SK-N-MC (cell line): ENCODE data around the gene SHISA6.

ENCODE experiments used
- DNase-seq: peaks from one replicate; pipeline ENCODE4 v3.0.0-alpha.2; 2011; ENCODE audit warnings: low read depth, low spot score
- H3K27ac ChIP-seq: fragments of 200-600 bp; sonication (generic); 2 replicates; pipeline ENCODE4 v1.5.1; 2016; ENCODE audit warnings: mixed run types
- H3K36me3 ChIP-seq: fragments of 200-600 bp; sonication (generic); 2 replicates; pipeline ENCODE4 v1.6.1; 2017; ENCODE audit warnings: antibody characterized with exemption, low read length, mixed read lengths; ENCODE audit not compliant: insufficient read depth
- H3K4me3 ChIP-seq: fragments of 200-600 bp; sonication (generic); 2 replicates; pipeline ENCODE4 v1.5.1; 2016
- H3K9ac ChIP-seq: fragments of 200-600 bp; sonication (generic); 2 replicates; pipeline ENCODE4 v1.8.0; 2017; ENCODE audit warnings: mixed run types, mixed read lengths; ENCODE audit not compliant: insufficient read length
- H3K9me3 ChIP-seq: fragments of 200-600 bp; sonication (generic); 2 replicates; pipeline ENCODE4 v1.6.1; 2017; ENCODE audit warnings: low read depth, mild to moderate bottlenecking, antibody characterized with exemption, low read length, moderate library complexity, mixed read lengths
- EZH2 ChIP-seq: fragments of 200-600 bp; sonication (generic); IDR thresholded peaks from one replicate; pipeline ENCODE4 v1.6.1; 2017; ENCODE audit warnings: antibody characterized with exemption
- FOXP2 ChIP-seq: optimal IDR thresholded peaks from 2 replicates; pipeline ENCODE3; 2011; ENCODE audit warnings: mild to moderate bottlenecking, moderate library complexity; ENCODE audit not compliant: insufficient read depth; ENCODE audit errors: extremely low read length, control extremely low read depth
- POLR2AphosphoS5 ChIP-seq: IDR thresholded peaks from 2 replicates; pipeline ENCODE4 v1.6.1; 2012; ENCODE audit warnings: mild to moderate bottlenecking, low read depth, low read length, borderline replicate concordance

The SHISA6 gene

GRCh38 chr17:11539637-11540036 is 298.6 kb downstream of the SHISA6 start:
- Histone ChIP-seq H3K4me3 (no peak overlapping the region), H3K27ac (no peak overlapping the region), H3K9ac (no peak overlapping the region), H3K9me3 (peaks cover 4% of the 10 kb centered on the region; the same call in 1 of the 2 replicates), H3K36me3 (no peaks in the 10 kb centered on the region)
- TF ChIP-seq POLR2AphosphoS5 (no peak), FOXP2 (no peak), EZH2 (no peak)
- DNase-seq: no peak

GRCh38 chr17:11545002-11545401 is 304.0 kb downstream of the SHISA6 start:
- DNase-seq: peak; percentile 6
- H3K36me3 ChIP-seq: no peaks in the 10 kb centered on the region
- H3K27ac ChIP-seq: peak overlapping the region; percentile 48; the same call in 1 of the 2 replicates
- no peak for TF ChIP-seq POLR2AphosphoS5
- TF ChIP-seq EZH2: no peak
- no peak for TF ChIP-seq FOXP2
- peak overlapping the region; percentile 3; the same call in 1 of the 2 replicates for H3K4me3 ChIP-seq
- no peak overlapping the region for H3K9ac ChIP-seq
- H3K9me3 ChIP-seq: peaks cover 4% of the 10 kb centered on the region; the same call in 1 of the 2 replicates

GRCh38 chr17:11545696-11546095 is 304.7 kb downstream of the SHISA6 start:
- H3K9ac ChIP-seq: no peak overlapping the region
- no peak for TF ChIP-seq EZH2
- H3K36me3 ChIP-seq: no peaks in the 10 kb centered on the region
- peak overlapping the region; percentile 48; the same call in 1 of the 2 replicates for H3K27ac ChIP-seq
- peaks cover 4% of the 10 kb centered on the region; the same call in 1 of the 2 replicates for H3K9me3 ChIP-seq
- peak overlapping the region; percentile 3; the same call in 1 of the 2 replicates for H3K4me3 ChIP-seq
- no peak for DNase-seq

GRCh38 chr17:11547853-11548252 is 306.8 kb downstream of the SHISA6 start:
- H3K9ac ChIP-seq: no peak overlapping the region
- DNase-seq: no peak
- no peaks in the 10 kb centered on the region for H3K9me3 ChIP-seq
- no peak for TF ChIP-seq EZH2
- no peak for TF ChIP-seq FOXP2
- no peak for TF ChIP-seq POLR2AphosphoS5
- no peak overlapping the region for H3K27ac ChIP-seq
- H3K36me3 ChIP-seq: no peaks in the 10 kb centered on the region
- H3K4me3 ChIP-seq: no peak overlapping the region

GRCh38 chr17:11548398-11548797 is 307.4 kb downstream of the SHISA6 start:
- Histone ChIP-seq H3K4me3 (no peak overlapping the region), H3K9me3 (no peaks in the 10 kb centered on the region), H3K27ac (no peak overlapping the region), H3K9ac (no peak overlapping the region), H3K36me3 (no peaks in the 10 kb centered on the region)
- no peak for DNase-seq
- TF ChIP-seq FOXP2: no peak
- TF ChIP-seq POLR2AphosphoS5: no peak
- no peak for TF ChIP-seq EZH2

- TF ChIP-seq EZH2 (no peak), POLR2AphosphoS5 (no peak), FOXP2 (no peak)
- no peak for DNase-seq
- no peak overlapping the region for H3K27ac ChIP-seq
These were observed 309.4 kb downstream of the SHISA6 start for GRCh38 chr17:11550431-11550830.

GRCh38 chr17:11551442-11551841 is 310.4 kb downstream of the SHISA6 start:
- Histone ChIP-seq H3K4me3 (no peak overlapping the region), H3K9me3 (no peaks in the 10 kb centered on the region), H3K9ac (no peak overlapping the region), H3K27ac (no peak overlapping the region), H3K36me3 (no peaks in the 10 kb centered on the region)
- TF ChIP-seq FOXP2 (no peak), EZH2 (no peak), POLR2AphosphoS5 (no peak)
- DNase-seq: no peak

More at GRCh38 chr17:11550431-11550830, 309.4 kb downstream of the SHISA6 start:
- Histone ChIP-seq H3K36me3 (no peaks in the 10 kb centered on the region), H3K9ac (no peak overlapping the region), H3K9me3 (no peaks in the 10 kb centered on the region), H3K4me3 (no peak overlapping the region)

- TF ChIP-seq EZH2 (no peak), POLR2AphosphoS5 (no peak), FOXP2 (no peak)
- no peak overlapping the region for H3K9ac ChIP-seq
- H3K9me3 ChIP-seq: no peaks in the 10 kb centered on the region
- H3K36me3 ChIP-seq: no peaks in the 10 kb centered on the region
- DNase-seq: no peak
- no peak overlapping the region for H3K27ac ChIP-seq
- no peak overlapping the region for H3K4me3 ChIP-seq
These were observed 312.1 kb downstream of the SHISA6 start for GRCh38 chr17:11553135-11553534.

GRCh38 chr17:11554042-11554441 is 313.0 kb downstream of the SHISA6 start:
- TF ChIP-seq EZH2: no peak
- TF ChIP-seq FOXP2: no peak
- TF ChIP-seq POLR2AphosphoS5: no peak
- H3K9ac ChIP-seq: no peak overlapping the region

More at GRCh38 chr17:11554042-11554441, 313.0 kb downstream of the SHISA6 start:
- DNase-seq: no peak
- Histone ChIP-seq H3K36me3 (no peaks in the 10 kb centered on the region), H3K9me3 (no peaks in the 10 kb centered on the region), H3K4me3 (no peak overlapping the region), H3K27ac (no peak overlapping the region)
